Suprapubic skin (tissue), 4 donors: ENCODE results near the gene GMCL2. TPM values are rescaled to one million over a fixed set of nuclear protein-coding genes. Genes with fewer than 3 reads are reported as not detected.
"Not testable (repeated sequence)": the region's sequence is repeated elsewhere in the genome, so short reads cannot be mapped to it uniquely, and the experiment has no call there.

Experiments used
- DNase-seq, 2 donors: peaks; one replicate each; pipeline ENCODE4 v3.0.0-alpha.2; 2019; ENCODE audit warnings: low spot score in 2 of 2
- H3K27ac ChIP-seq: fragments of 200-600 bp; sonication (generic); one replicate; pipeline ENCODE4 v1.5.1; 2019
- H3K27me3 ChIP-seq: fragments of 200-600 bp; sonication (generic); one replicate; pipeline ENCODE4 v1.5.1; 2019
- H3K36me3 ChIP-seq: fragments of 200-600 bp; sonication (generic); one replicate; pipeline ENCODE4 v1.5.1; 2019
- H3K4me1 ChIP-seq: fragments of 200-600 bp; sonication (generic); one replicate; pipeline ENCODE4 v1.5.1; 2019
- H3K4me3 ChIP-seq: fragments of 200-600 bp; sonication (generic); one replicate; pipeline ENCODE4 v1.5.1; 2019; ENCODE audit warnings: mild to moderate bottlenecking
- H3K9me3 ChIP-seq: fragments of 200-600 bp; sonication (generic); one replicate; pipeline ENCODE4 v1.5.1; 2019
- CTCF ChIP-seq, 2 donors: fragments of 200-600 bp in 1 of 2; fragments of 450-650 bp in 1 of 2; sonication (generic) in 1 of 2; IDR thresholded peaks; one replicate each; pipeline ENCODE4 v1.5.1; 2016 to 2019; ENCODE audit warnings: antibody characterized with exemption in 2 of 2, mild to moderate bottlenecking in 1 of 2, moderate library complexity in 1 of 2
- EP300 ChIP-seq: sonication (generic); formaldehyde crosslinking; IDR thresholded peaks from one replicate; pipeline ENCODE4 v1.6.1; 2017; ENCODE audit warnings: antibody characterized with exemption
- POLR2A ChIP-seq, 2 donors: fragments of 450-650 bp; IDR thresholded peaks; one replicate each; pipeline ENCODE4 v1.6.1; 2017; ENCODE audit warnings: antibody characterized with exemption in 2 of 2, mild to moderate bottlenecking in 2 of 2, moderate library complexity in 2 of 2
- POLR2AphosphoS5 ChIP-seq, 3 donors: sonication (generic); formaldehyde crosslinking; IDR thresholded peaks; one replicate each; pipeline ENCODE4 v1.6.1; 2017; ENCODE audit warnings: antibody characterized with exemption in 3 of 3
- WGBS: methylation state at CpG from one replicate; pipeline ENCODE4 v1.1.5; 2018; 5-methylcytosine and 5-hydroxymethylcytosine counted together
- total RNA-seq, 4 donors: library from RNA; depleted of rRNA; stranded (reverse); fragments of >200 nt; gene quantifications; one replicate each; pipeline ENCODE4 v1.1.0, GENCODE V29; 2016

Gene GMCL2
- total RNA-seq, 4 donors from 2014 or later = 0.49 TPM; not detected in 3

DNA sequence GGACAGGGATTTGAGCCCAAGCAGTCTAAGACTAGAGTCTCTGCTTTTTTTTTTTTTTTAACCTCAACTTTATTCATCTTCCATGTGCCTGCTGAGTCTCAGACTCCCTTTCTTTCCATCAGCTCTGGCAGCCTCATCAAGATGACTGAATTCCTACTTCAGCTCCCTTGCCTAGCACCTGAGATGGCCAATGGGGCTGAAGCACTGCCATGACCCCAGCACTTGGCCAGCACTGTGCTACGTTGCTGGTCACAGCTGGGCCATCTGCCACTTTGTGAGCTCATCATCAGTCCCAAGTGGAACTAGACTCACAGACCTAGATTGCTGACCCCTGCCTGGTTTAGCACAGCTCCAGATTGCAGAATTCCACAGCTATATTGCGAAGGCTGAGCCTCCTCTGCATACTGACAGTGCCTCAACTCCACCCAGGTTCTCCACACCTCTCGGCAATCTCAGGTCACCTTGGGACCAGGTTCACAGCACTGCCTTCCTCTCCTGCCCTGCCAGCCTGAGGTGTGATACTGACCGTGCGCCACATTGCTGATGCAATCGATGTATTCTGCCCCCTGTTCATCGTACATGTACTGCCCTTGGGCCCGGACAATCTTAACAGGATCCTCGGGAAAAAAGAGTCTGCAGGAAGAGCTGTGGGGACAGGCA, 43.8 kb upstream of the GMCL2 start:
- WGBS = 76% methylated on average over 8 of the region's 9 CpGs
- Histone ChIP-seq H3K9me3 (no peaks in the 10 kb centered on the region), H3K27me3 (no peaks in the 10 kb centered on the region), H3K4me3 (peak overlapping the region; percentile 80), H3K36me3 (peaks cover 42% of the 10 kb centered on the region), H3K4me1 (peaks cover 44% of the 10 kb centered on the region), H3K27ac (no peak overlapping the region)
- no peak for TF ChIP-seq CTCF (IDR thresholded peaks at IDR 0.05)
- TF ChIP-seq POLR2A (IDR thresholded peaks at IDR 0.05) = no peak
- TF ChIP-seq POLR2AphosphoS5 (IDR thresholded peaks at IDR 0.05) = no peak
- DNase-seq = no peak

GRCh38 chr5:178229861-178230260, 42.7 kb upstream of the GMCL2 start:
- 83% methylated on average over 6 of the region's 10 CpGs for WGBS
- no peak for DNase-seq
- no peaks in the 10 kb centered on the region for H3K27me3 ChIP-seq
- no peaks in the 10 kb centered on the region for H3K9me3 ChIP-seq
- TF ChIP-seq CTCF (IDR thresholded peaks at IDR 0.05) (no peak), EP300 (no peak), POLR2A (IDR thresholded peaks at IDR 0.05) (no peak), POLR2AphosphoS5 (IDR thresholded peaks at IDR 0.05) (no peak)
- peaks cover 40% of the 10 kb centered on the region for H3K4me1 ChIP-seq
- no peak overlapping the region for H3K27ac ChIP-seq
- no peak overlapping the region for H3K4me3 ChIP-seq
- H3K36me3 ChIP-seq = peaks cover 54% of the 10 kb centered on the region

DNA sequence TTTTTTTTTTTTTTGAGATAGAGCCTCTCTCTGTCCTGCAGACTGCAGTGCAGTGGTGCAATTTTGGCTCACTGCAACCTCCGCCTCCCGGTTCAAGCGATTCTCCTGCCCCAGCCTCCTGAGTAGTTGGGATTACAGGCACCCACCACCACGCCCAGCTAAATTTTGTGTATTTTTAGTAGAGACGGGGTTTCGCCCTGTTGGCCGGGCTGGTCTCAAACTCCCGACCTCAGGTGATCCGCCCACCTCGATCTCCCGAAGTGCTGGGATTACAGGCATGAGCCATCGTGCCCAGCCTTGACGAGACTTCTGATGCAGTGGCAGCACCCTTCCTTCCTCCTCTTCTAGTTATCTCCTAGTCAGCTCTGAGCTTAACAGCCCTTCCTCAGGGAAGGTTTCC, 41.9 kb upstream of the GMCL2 start:
- H3K36me3 ChIP-seq = peaks cover 60% of the 10 kb centered on the region
- not testable (repeated sequence) for H3K9me3 ChIP-seq, H3K27ac ChIP-seq, H3K27me3 ChIP-seq, DNase-seq, H3K4me3 ChIP-seq
- H3K4me1 ChIP-seq = peaks cover 35% of the 10 kb centered on the region
- WGBS = 96% methylated on average over 13 of the region's 13 CpGs

DNA sequence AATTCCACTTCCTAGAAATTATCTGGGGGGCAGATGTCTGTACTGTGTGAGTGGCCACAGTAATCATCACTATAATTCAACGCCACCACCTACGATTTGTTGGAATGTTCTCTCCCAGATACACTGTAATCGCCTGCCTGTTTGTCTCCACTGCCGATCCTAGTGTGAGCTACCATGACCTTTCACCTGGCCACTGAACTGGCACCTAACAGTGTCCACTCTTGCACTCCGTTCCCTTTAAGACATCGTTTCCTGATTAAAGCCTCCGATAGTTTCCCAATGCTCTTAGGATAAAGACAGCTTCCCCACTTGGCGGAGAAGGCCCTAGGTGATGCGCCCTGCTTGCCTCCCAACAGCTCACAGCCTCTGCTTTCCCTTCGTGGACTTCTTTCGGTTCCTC, 41.4 kb upstream of the GMCL2 start:
- no peak for DNase-seq
- TF ChIP-seq CTCF (IDR thresholded peaks at IDR 0.05) (no peak), POLR2AphosphoS5 (IDR thresholded peaks at IDR 0.05) (no peak), EP300 (no peak), POLR2A (IDR thresholded peaks at IDR 0.05) (no peak)
- H3K27ac ChIP-seq = no peak overlapping the region
- H3K36me3 ChIP-seq = peaks cover 60% of the 10 kb centered on the region
- H3K27me3 ChIP-seq = no peaks in the 10 kb centered on the region
- WGBS = 94% methylated on average over 11 of the region's 11 CpGs
- H3K9me3 ChIP-seq = no peaks in the 10 kb centered on the region
- peaks cover 35% of the 10 kb centered on the region for H3K4me1 ChIP-seq
- H3K4me3 ChIP-seq = no peak overlapping the region

DNA sequence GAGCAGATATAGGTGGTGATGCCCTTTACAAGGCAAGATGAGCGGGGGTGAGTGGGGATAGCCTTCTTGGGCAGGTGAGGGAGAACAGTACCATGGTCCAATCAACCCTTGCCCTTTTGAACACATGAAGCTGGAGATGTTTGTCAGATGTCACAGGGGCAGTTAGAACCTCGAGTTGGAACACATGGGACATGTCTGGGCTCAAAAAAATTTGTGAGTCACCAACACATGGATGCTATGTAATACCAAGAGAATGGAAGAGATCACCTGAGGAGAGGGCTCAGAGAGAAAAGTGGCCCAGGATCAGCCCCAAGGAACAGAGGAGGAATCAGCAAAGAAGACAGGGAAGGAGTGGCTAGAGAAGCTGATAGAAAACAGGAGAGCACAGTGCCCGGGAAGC, 40.8 kb upstream of the GMCL2 start:
- no peak overlapping the region for H3K4me3 ChIP-seq
- no peaks in the 10 kb centered on the region for H3K9me3 ChIP-seq
- peaks cover 60% of the 10 kb centered on the region for H3K36me3 ChIP-seq
- WGBS = 77% methylated on average over 3 of the region's 3 CpGs
- peaks cover 33% of the 10 kb centered on the region for H3K4me1 ChIP-seq
- no peaks in the 10 kb centered on the region for H3K27me3 ChIP-seq
- DNase-seq = no peak
- no peak overlapping the region for H3K27ac ChIP-seq
- no peak for TF ChIP-seq EP300
- TF ChIP-seq POLR2AphosphoS5 (IDR thresholded peaks at IDR 0.05) = no peak
- TF ChIP-seq POLR2A (IDR thresholded peaks at IDR 0.05) = no peak
- TF ChIP-seq CTCF (IDR thresholded peaks at IDR 0.05) = no peak

DNA sequence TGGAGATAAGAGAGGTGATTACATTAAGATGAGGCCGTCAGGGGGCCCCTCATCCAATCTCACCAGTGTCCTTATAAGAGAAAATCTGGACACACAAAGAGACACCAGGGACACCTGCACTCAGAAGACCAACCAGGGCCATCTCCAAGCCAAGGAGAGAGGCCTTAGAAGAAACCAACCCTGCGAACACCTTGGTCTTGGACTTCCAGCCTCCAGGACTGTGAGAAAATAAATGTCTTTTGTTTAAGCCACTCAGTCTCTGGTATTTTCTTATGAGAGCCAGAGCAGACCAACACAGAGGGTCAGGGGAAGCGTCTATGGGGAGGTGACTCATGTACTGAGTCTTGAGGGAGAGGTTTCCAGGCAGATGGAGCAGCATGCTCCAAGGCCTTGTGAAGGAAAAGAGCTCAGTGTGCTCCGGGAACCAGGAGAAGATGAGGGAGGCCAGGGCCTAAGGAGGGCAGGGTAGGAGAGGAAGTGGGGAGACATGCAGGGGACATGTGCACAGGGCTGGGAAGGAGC, 40.0 kb upstream of the GMCL2 start:
- Histone ChIP-seq H3K36me3 (peaks cover 65% of the 10 kb centered on the region), H3K9me3 (no peaks in the 10 kb centered on the region), H3K4me1 (peaks cover 31% of the 10 kb centered on the region), H3K27ac (no peak overlapping the region), H3K4me3 (no peak overlapping the region), H3K27me3 (no peaks in the 10 kb centered on the region)
- 84% methylated on average over 4 of the region's 4 CpGs for WGBS
- DNase-seq = no peak
- TF ChIP-seq POLR2AphosphoS5 (IDR thresholded peaks at IDR 0.05) (no peak), EP300 (no peak), POLR2A (IDR thresholded peaks at IDR 0.05) (no peak), CTCF (IDR thresholded peaks at IDR 0.05) (no peak)
